ENCODE data around the gene ST3GAL3. TPM values are rescaled to one million over a fixed set of nuclear protein-coding genes. Genes with fewer than 3 reads are reported as not detected.

ST3GAL3 gene
- total RNA-seq, 1 experiment from 2014 or later, result 8.3 TPM

- Histone ChIP-seq H3K9ac (ENCODE audit: extremely low read depth, insufficient read length, low read length) (no peak overlapping the region), H2AK5ac (ENCODE audit: insufficient read length, low read length) (no peak overlapping the region), H3T11ph (ENCODE audit: low read length) (no peak overlapping the region), H3K18ac (ENCODE audit: insufficient read length, low read depth, low read length) (no peak overlapping the region), H3K27ac (ENCODE audit: insufficient read length, low read depth, low read length) (no peak overlapping the region), H3K23ac (ENCODE audit: insufficient read length, low read depth, low read length) (no peak overlapping the region), H2AFZ (ENCODE audit: low read length) (no peak overlapping the region), H3K4ac (ENCODE audit: low read depth, low read length) (no peak overlapping the region), H3K79me2 (ENCODE audit: insufficient read depth, low read length) (peaks cover 2% of the 10 kb centered on the region; the same call in 1 of the 2 replicates), H2BK5ac (ENCODE audit: insufficient read length, low read length) (no peak overlapping the region), H3K79me1 (ENCODE audit: insufficient read depth, low read depth, low read length, poor library complexity, severe bottlenecking) (peaks cover 8% of the 10 kb centered on the region), H4K8ac (replicated peaks; ENCODE audit: insufficient read length, low read depth, low read length) (no peak overlapping the region), H4K91ac (ENCODE audit: insufficient read length, low read depth, low read length) (no peak overlapping the region), H3K9me3 (ENCODE audit: control insufficient read depth, low read depth, low read length) (no peaks in the 10 kb centered on the region), H4K5ac (ENCODE audit: insufficient read length, low read depth, low read length) (no peak overlapping the region), H3K56ac (ENCODE audit: insufficient read length, low read depth, low read length) (no peak overlapping the region), H2BK120ac (ENCODE audit: low read depth, low read length, poor library complexity, severe bottlenecking) (no peak overlapping the region), H4K20me1 (ENCODE audit: control insufficient read depth, insufficient read depth, insufficient read length) (no peaks in the 10 kb centered on the region), H2BK20ac (ENCODE audit: low read depth, low read length, poor library complexity, severe bottlenecking) (no peak overlapping the region), H2BK12ac (ENCODE audit: insufficient read length, low read depth, low read length) (no peak overlapping the region), H3K23me2 (ENCODE audit: insufficient read length, low read depth, low read length, poor library complexity, severe bottlenecking) (peaks cover 18% of the 10 kb centered on the region), H2BK15ac (ENCODE audit: low read depth, low read length) (no peak overlapping the region), H3K4me2 (ENCODE audit: insufficient read depth, insufficient read length, low read length) (peak overlapping the region; percentile 81), H3K14ac (ENCODE audit: insufficient read depth, low read length) (no peak overlapping the region), H3K4me1 (ENCODE audit: insufficient read depth, low read length) (peaks cover 3% of the 10 kb centered on the region; the same call in 1 of the 2 replicates), H3K27me3 (ENCODE audit: insufficient read depth, low read length) (no peaks in the 10 kb centered on the region)
- peaks cover 10 to 31% (median 14%) of the 10 kb centered on the region in 3 experiments; a peak in 6 of 7 replicates for H3K36me3 Mint-ChIP-seq (ENCODE audit: insufficient read depth in 1 of 3, low read depth in 3 of 3)
- DNase-seq, result no peak
- H3K4me3 Mint-ChIP-seq, result peak overlapping the region; percentile 98 to 100
- no peak overlapping the region for H3K27ac Mint-ChIP-seq
- no peaks in the 10 kb centered on the region for H3K9me3 Mint-ChIP-seq
- peaks cover 1% of the 10 kb centered on the region for H3K27me3 Mint-ChIP-seq (ENCODE audit: low read depth)
- peaks cover 21 to 23% of the 10 kb centered on the region in 2 experiments for H3K4me1 Mint-ChIP-seq
- no peak for TF ChIP-seq CTCF (conservative IDR thresholded peaks at IDR 0.05)
- no CpG with 5 or more reads among the region's 9 CpGs for WGBS (ENCODE audit: extremely low coverage, insufficient read length, low lambda C conversion rate)
Observed at GRCh38 chr1:43970911-43971310, 263.6 kb downstream of the ST3GAL3 start.
